ENCODE measurements around the gene NEDD8.

GRCh38 chr14:24233538-24233866, 1.3 kb upstream of the NEDD8 start:
- TF ChIP-seq, protein P1, sequence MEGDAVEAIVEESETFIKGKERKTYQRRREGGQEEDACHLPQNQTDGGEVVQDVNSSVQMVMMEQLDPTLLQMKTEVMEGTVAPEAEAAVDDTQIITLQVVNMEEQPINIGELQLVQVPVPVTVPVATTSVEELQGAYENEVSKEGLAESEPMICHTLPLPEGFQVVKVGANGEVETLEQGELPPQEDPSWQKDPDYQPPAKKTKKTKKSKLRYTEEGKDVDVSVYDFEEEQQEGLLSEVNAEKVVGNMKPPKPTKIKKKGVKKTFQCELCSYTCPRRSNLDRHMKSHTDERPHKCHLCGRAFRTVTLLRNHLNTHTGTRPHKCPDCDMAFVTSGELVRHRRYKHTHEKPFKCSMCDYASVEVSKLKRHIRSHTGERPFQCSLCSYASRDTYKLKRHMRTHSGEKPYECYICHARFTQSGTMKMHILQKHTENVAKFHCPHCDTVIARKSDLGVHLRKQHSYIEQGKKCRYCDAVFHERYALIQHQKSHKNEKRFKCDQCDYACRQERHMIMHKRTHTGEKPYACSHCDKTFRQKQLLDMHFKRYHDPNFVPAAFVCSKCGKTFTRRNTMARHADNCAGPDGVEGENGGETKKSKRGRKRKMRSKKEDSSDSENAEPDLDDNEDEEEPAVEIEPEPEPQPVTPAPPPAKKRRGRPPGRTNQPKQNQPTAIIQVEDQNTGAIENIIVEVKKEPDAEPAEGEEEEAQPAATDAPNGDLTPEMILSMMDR (conservative IDR thresholded peaks at IDR 0.05; ENCODE audit: low read depth, low read length), result no peak
- TF ChIP-seq EZH2 (IDR thresholded peaks at IDR 0.05; ENCODE audit: low read length, unreplicated experiment), result no peak
- TF ChIP-seq EZH2phosphoT487 (IDR thresholded peaks at IDR 0.05; ENCODE audit: borderline replicate concordance, low read length), result no peak
